SK-N-SH treated with all-trans-retinoic acid at 6 μM for 48 hours (cell line): Measurements from ENCODE around the gene SERTAD1.

Experiments used
- ATAC-seq: fragments of 200-7000 bp; cut with Tn5 transposase; 3 replicates; pipeline ENCODE4 v1.9.1; 2020; ENCODE audit warnings: mild to moderate bottlenecking, moderate library complexity
- ARNTL ChIP-seq: fragments of 450-650 bp; formaldehyde crosslinking; IDR thresholded peaks from 2 replicates; pipeline ENCODE4 v1.5.0; 2020; ENCODE audit warnings: low read depth, mild to moderate bottlenecking, moderate library complexity, borderline replicate concordance
- CSDC2 ChIP-seq: fragments of 250-450 bp; sonication (Bioruptor Pico); IDR thresholded peaks from 2 replicates; pipeline ENCODE4 v1.5.0; 2020; ENCODE audit warnings: mild to moderate bottlenecking, moderate library complexity
- ESRRG ChIP-seq: fragments of 250-450 bp; sonication (Bioruptor Pico); IDR thresholded peaks from 2 replicates; pipeline ENCODE4 v1.6.1; 2021; ENCODE audit warnings: mild to moderate bottlenecking
- GLIS3 ChIP-seq: fragments of 250-450 bp; sonication (Bioruptor Pico); IDR thresholded peaks from 2 replicates; pipeline ENCODE4 v1.5.0; 2020; ENCODE audit warnings: mild to moderate bottlenecking, moderate library complexity
- ISL1 ChIP-seq: fragments of 250-450 bp; sonication (Bioruptor Pico); IDR thresholded peaks from 2 replicates; pipeline ENCODE4 v2.1.2; 2022; ENCODE audit warnings: mild to moderate bottlenecking, moderate library complexity
- OSR1 ChIP-seq: fragments of 250-450 bp; sonication (Bioruptor Pico); IDR thresholded peaks from 2 replicates; pipeline ENCODE4 v1.8.0; 2022; ENCODE audit warnings: moderate library complexity, mild to moderate bottlenecking, inconsistent platforms
- PPARA ChIP-seq: fragments of 250-450 bp; sonication (Bioruptor Pico); IDR thresholded peaks from 2 replicates; pipeline ENCODE4 v1.5.0; 2020; ENCODE audit warnings: mild to moderate bottlenecking, borderline replicate concordance
- RARB ChIP-seq: fragments of 250-450 bp; sonication (Bioruptor Pico); IDR thresholded peaks from 2 replicates; pipeline ENCODE4 v1.8.0; 2021; ENCODE audit warnings: mild to moderate bottlenecking, moderate library complexity
- SNAI2 ChIP-seq: fragments of 250-450 bp; sonication (Bioruptor Pico); IDR thresholded peaks from 2 replicates; pipeline ENCODE4 v1.5.0; 2020; ENCODE audit warnings: mild to moderate bottlenecking, moderate library complexity
- TCF4 ChIP-seq: fragments of 250-450 bp; sonication (Bioruptor Pico); IDR thresholded peaks from 2 replicates; pipeline ENCODE4 v1.8.0; 2021; ENCODE audit warnings: mild to moderate bottlenecking, moderate library complexity, borderline replicate concordance
- TOX ChIP-seq: fragments of 250-450 bp; sonication (Bioruptor Pico); IDR thresholded peaks from 2 replicates; pipeline ENCODE4 v1.8.0; 2021; ENCODE audit warnings: mild to moderate bottlenecking, moderate library complexity, borderline replicate concordance
- ZC3H10 ChIP-seq: fragments of 250-450 bp; sonication (Bioruptor Pico); IDR thresholded peaks from 2 replicates; pipeline ENCODE4 v1.5.1; 2021; ENCODE audit warnings: mild to moderate bottlenecking, moderate library complexity
- ZFP3 ChIP-seq: fragments of 250-450 bp; sonication (Bioruptor Pico); IDR thresholded peaks from 2 replicates; pipeline ENCODE4 v1.5.0; 2020; ENCODE audit warnings: mild to moderate bottlenecking, moderate library complexity
- ZFP30 ChIP-seq: fragments of 450-650 bp; formaldehyde crosslinking; IDR thresholded peaks from 2 replicates; pipeline ENCODE4 v1.5.0; 2022; ENCODE audit warnings: mild to moderate bottlenecking, moderate library complexity
- ZNF565 ChIP-seq: fragments of 450-650 bp; formaldehyde crosslinking; conservative IDR thresholded peaks from 2 replicates; pipeline ENCODE4 v1.5.0; 2020; ENCODE audit warnings: low read depth, mild to moderate bottlenecking, moderate library complexity
- ZNF70 ChIP-seq: fragments of 450-650 bp; formaldehyde crosslinking; IDR thresholded peaks from 2 replicates; pipeline ENCODE4 v1.5.0; 2020; ENCODE audit warnings: mild to moderate bottlenecking, moderate library complexity
- ZNF8 ChIP-seq: fragments of 450-650 bp; formaldehyde crosslinking; IDR thresholded peaks from 2 replicates; pipeline ENCODE4 v1.5.0; 2020; ENCODE audit warnings: mild to moderate bottlenecking, moderate library complexity
- TF ChIP-seq, protein P1 (sequence below): fragments of 250-450 bp; sonication (Bioruptor Pico); IDR thresholded peaks from 2 replicates; pipeline ENCODE4 v1.5.0; 2020; ENCODE audit warnings: mild to moderate bottlenecking, moderate library complexity
- TF ChIP-seq, protein P2 (sequence below): fragments of 250-450 bp; sonication (Bioruptor Pico); IDR thresholded peaks from 2 replicates; pipeline ENCODE4 v1.8.0; 2020; ENCODE audit warnings: mild to moderate bottlenecking, moderate library complexity, borderline replicate concordance
- TF ChIP-seq, protein P3 (sequence below): fragments of 250-450 bp; sonication (Bioruptor Pico); IDR thresholded peaks from 2 replicates; pipeline ENCODE4 v1.5.1; 2021; ENCODE audit warnings: mild to moderate bottlenecking, moderate library complexity
- TF ChIP-seq, protein P4 (sequence below): fragments of 250-450 bp; sonication (Bioruptor Pico); IDR thresholded peaks from 2 replicates; pipeline ENCODE4 v1.5.1; 2020; ENCODE audit warnings: low read depth, mild to moderate bottlenecking, moderate library complexity

SERTAD1 gene

DNA sequence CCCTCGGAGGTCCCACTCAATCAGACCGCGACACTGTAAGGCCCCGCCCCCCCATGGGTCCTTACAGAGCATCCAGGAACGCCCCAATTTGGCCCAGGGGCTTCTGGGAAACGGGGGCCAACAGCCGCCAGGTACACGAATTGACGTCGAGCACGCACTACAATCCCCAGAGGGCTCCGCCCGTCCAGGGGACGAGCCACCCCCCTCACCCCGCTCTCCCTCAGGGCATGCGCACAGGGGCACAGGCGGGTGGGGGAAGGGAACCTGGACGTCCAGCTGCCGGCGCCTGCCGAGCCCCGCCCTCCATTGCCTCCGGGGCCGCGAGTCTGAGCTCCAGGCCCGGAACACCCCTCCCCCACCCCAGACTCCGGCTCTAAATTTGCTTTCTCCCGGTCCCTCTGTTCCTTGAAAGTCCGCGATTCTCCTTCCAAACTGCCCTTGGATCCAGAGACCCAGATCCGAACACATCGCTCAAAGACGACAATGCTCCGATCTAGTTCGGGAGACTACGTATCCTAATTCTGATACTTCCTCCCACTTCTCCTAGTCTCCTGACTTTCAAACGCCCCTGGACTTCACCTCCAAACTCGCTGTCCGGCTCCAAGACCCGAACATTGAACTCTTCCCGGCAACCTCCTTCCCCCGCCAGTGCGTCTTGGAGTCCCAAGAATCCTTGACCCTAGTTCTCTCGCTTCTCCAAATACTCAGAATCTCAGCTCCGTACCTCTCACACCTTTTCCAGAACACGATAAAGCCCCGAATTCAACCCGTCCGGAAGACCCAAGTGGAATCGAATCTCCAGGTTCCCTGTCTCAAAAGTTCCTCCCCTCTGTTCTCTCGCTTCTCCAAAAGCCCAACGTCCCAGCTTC, 17.6 kb upstream of the SERTAD1 start:
- no peak for TF ChIP-seq SNAI2 (CRISPR knock-in tag)
- TF ChIP-seq ZC3H10 = no peak
- no peak for TF ChIP-seq TCF4 (CRISPR knock-in tag)
- no peak for TF ChIP-seq RARB (CRISPR knock-in tag)
- TF ChIP-seq, protein P1, sequence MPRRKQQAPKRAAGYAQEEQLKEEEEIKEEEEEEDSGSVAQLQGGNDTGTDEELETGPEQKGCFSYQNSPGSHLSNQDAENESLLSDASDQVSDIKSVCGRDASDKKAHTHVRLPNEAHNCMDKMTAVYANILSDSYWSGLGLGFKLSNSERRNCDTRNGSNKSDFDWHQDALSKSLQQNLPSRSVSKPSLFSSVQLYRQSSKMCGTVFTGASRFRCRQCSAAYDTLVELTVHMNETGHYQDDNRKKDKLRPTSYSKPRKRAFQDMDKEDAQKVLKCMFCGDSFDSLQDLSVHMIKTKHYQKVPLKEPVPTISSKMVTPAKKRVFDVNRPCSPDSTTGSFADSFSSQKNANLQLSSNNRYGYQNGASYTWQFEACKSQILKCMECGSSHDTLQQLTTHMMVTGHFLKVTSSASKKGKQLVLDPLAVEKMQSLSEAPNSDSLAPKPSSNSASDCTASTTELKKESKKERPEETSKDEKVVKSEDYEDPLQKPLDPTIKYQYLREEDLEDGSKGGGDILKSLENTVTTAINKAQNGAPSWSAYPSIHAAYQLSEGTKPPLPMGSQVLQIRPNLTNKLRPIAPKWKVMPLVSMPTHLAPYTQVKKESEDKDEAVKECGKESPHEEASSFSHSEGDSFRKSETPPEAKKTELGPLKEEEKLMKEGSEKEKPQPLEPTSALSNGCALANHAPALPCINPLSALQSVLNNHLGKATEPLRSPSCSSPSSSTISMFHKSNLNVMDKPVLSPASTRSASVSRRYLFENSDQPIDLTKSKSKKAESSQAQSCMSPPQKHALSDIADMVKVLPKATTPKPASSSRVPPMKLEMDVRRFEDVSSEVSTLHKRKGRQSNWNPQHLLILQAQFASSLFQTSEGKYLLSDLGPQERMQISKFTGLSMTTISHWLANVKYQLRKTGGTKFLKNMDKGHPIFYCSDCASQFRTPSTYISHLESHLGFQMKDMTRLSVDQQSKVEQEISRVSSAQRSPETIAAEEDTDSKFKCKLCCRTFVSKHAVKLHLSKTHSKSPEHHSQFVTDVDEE (CRISPR knock-in tag) = no peak
- no peak for TF ChIP-seq ZNF565 (CRISPR knock-in tag)
- TF ChIP-seq, protein P2, sequence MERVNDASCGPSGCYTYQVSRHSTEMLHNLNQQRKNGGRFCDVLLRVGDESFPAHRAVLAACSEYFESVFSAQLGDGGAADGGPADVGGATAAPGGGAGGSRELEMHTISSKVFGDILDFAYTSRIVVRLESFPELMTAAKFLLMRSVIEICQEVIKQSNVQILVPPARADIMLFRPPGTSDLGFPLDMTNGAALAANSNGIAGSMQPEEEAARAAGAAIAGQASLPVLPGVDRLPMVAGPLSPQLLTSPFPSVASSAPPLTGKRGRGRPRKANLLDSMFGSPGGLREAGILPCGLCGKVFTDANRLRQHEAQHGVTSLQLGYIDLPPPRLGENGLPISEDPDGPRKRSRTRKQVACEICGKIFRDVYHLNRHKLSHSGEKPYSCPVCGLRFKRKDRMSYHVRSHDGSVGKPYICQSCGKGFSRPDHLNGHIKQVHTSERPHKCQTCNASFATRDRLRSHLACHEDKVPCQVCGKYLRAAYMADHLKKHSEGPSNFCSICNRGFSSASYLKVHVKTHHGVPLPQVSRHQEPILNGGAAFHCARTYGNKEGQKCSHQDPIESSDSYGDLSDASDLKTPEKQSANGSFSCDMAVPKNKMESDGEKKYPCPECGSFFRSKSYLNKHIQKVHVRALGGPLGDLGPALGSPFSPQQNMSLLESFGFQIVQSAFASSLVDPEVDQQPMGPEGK (CRISPR knock-in tag) = no peak
- no peak for TF ChIP-seq OSR1 (CRISPR knock-in tag)
- TF ChIP-seq ARNTL = no peak
- no peak for TF ChIP-seq ZFP30
- TF ChIP-seq, all 23 proteins: peak for 0
- peak; percentile 85 for ATAC-seq

DNA sequence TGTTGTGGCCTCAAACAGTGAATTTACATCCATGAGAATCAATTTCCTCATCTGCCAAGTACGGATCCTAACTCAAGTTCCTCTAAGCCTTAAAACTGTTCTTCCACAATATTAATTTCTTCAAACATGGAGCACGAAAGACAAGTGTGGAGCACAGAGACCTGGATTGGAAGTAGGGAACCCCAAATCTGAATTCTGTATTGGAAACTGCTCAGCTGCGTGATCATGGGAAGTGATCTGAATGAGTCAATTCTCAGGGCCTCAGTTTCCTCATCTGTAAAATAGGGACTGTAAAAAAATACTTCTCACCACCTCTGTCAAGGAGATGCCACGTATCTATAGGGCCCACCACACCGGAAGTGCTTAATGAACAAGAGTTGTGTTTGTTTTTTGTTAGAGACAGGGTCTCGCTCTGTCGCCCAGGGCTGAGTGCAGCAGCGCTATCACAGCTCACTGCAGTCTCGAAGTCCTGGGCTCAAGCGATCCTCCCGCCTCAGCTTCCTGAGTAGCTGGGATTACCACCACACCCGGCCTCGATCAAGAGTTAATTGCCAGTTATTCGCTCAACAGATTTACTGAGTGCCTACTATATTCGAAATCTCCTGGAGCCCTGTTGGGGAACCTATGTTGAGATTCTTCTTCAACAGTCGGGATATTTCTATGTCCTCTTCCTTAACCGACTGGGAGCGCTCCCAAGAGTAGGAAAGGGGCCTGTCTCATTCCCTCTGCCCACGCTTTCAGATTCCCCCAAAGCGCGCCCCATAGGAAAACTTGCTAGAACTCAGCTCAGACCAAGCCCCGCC, 16.7 kb upstream of the SERTAD1 start:
- TF ChIP-seq ZC3H10 (no peak), ARNTL (no peak), TCF4 (CRISPR knock-in tag) (no peak), ESRRG (CRISPR knock-in tag) (no peak), SNAI2 (CRISPR knock-in tag) (no peak), ZNF8 (CRISPR knock-in tag) (no peak)
- TF ChIP-seq, protein P1 (CRISPR knock-in tag) = no peak
- TF ChIP-seq, protein P2 (CRISPR knock-in tag) = no peak
- ATAC-seq = no peak

DNA sequence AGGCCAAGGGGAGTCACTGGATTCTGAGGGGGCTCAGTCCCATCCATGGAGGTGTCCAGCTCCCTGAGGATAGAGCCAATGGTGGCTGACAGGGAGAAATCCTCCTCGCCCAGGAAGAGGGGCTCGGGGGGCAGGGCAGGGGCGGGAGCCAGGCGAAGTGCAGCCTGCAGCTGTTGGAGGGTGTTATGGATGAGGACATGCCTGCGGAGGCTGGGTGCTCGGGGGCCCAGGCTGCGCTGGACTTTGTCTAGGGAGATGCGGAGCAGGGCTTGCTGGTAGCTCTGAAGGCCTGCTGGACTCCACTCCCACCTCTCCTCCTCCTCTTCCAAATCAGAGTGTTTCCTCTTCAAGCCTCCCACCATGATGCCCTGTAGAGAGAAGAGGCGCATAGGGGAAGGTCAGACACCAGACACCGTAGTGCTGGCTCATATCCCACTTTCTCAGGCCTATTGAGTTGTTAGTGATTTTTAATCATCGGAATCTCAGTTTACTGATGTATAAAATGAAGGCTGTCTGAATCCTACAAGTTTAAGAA, 16.0 kb upstream of the SERTAD1 start:
- TF ChIP-seq CSDC2 (CRISPR knock-in tag) = no peak
- no peak for TF ChIP-seq ZFP3 (CRISPR knock-in tag)
- TF ChIP-seq ZC3H10 = no peak
- TF ChIP-seq ESRRG (CRISPR knock-in tag) = no peak
- TF ChIP-seq, all 23 proteins: peak for 0
- no peak for ATAC-seq

DNA sequence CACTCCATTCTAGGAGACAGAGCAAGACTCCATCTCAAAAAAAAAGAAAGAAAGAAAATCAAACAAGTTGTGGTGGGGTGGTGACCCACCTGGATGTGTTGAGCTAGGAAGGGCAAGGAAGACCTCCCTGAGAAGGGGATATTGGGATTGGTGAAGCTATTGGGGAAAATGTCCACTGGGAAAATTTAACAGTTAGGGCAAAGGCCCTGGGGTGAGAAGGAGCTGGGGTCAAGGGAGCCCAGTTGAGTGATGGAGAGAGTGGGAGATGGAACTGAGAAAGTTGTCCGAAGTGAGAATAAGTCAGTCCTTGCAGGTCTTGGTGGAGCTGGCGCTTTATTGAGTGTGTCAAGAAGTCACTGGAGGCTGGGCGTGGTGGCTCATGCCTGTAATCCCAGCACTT, 12.5 kb upstream of the SERTAD1 start:
- ATAC-seq = no peak
- TF ChIP-seq ZFP3 (CRISPR knock-in tag) (no peak), ZC3H10 (no peak), GLIS3 (CRISPR knock-in tag) (no peak), ZNF70 (CRISPR knock-in tag) (no peak), ZNF8 (CRISPR knock-in tag) (no peak), CSDC2 (CRISPR knock-in tag) (no peak), SNAI2 (CRISPR knock-in tag) (no peak), TOX (CRISPR knock-in tag) (no peak), OSR1 (CRISPR knock-in tag) (no peak), PPARA (no peak), RARB (CRISPR knock-in tag) (no peak), ISL1 (CRISPR knock-in tag) (no peak)
- TF ChIP-seq, protein P3, sequence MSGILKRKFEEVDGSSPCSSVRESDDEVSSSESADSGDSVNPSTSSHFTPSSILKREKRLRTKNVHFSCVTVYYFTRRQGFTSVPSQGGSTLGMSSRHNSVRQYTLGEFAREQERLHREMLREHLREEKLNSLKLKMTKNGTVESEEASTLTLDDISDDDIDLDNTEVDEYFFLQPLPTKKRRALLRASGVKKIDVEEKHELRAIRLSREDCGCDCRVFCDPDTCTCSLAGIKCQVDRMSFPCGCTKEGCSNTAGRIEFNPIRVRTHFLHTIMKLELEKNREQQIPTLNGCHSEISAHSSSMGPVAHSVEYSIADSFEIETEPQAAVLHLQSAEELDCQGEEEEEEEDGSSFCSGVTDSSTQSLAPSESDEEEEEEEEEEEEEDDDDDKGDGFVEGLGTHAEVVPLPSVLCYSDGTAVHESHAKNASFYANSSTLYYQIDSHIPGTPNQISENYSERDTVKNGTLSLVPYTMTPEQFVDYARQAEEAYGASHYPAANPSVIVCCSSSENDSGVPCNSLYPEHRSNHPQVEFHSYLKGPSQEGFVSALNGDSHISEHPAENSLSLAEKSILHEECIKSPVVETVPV (CRISPR knock-in tag) = no peak
- TF ChIP-seq, protein P4, sequence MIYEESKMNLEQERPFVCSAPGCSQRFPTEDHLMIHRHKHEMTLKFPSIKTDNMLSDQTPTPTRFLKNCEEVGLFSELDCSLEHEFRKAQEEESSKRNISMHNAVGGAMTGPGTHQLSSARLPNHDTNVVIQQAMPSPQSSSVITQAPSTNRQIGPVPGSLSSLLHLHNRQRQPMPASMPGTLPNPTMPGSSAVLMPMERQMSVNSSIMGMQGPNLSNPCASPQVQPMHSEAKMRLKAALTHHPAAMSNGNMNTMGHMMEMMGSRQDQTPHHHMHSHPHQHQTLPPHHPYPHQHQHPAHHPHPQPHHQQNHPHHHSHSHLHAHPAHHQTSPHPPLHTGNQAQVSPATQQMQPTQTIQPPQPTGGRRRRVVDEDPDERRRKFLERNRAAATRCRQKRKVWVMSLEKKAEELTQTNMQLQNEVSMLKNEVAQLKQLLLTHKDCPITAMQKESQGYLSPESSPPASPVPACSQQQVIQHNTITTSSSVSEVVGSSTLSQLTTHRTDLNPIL = no peak
